HT1080 (cell line): Measurements from ENCODE around the gene GFOD2. TPM values are rescaled to one million over a fixed set of nuclear protein-coding genes. Genes with fewer than 3 reads are reported as not detected.

Experiments used
- DNase-seq: peaks from one replicate; pipeline ENCODE4 v3.0.0-alpha.2; 2015; ENCODE audit warnings: low read depth
- total RNA-seq: library from RNA; depleted of rRNA; stranded (reverse); fragments of >200 nt; shearing (Covaris generic); gene quantifications from 2 replicates; pipeline ENCODE4 v1.2.3, GENCODE V29; 2014

Gene GFOD2
- total RNA-seq, 1 experiment from 2014 or later: 24.4 TPM

- DNase-seq: peak; percentile 92
Observed at GRCh38 chr16:67660564-67661028, 58.5 kb downstream of the GFOD2 start, which contains the start of gene PARD6A. TSS of gene PARD6A (plus strand) at chr16:67660960. CDS start at chr16:67661039, 79 bp downstream.

GRCh38 chr16:67659675-67660563, 59.2 kb downstream of the GFOD2 start, which contains the start of gene ACD:
TSS of gene ACD (minus strand) at chr16:67660260. CDS start at chr16:67660220, 40 bp downstream.
- DNase-seq: peak; percentile 85

- DNase-seq: no peak
Observed at GRCh38 chr16:67658849-67659674, 60.1 kb downstream of the GFOD2 start.

GRCh38 chr16:67657751-67658518, 61.2 kb downstream of the GFOD2 start:
- no peak for DNase-seq

- DNase-seq: no peak
Observed at GRCh38 chr16:67657017-67657608, 62.0 kb downstream of the GFOD2 start.

GRCh38 chr16:67656344-67657016, 62.6 kb downstream of the GFOD2 start:
- DNase-seq: no peak

- no peak for DNase-seq
Observed at GRCh38 chr16:67655363-67655762, 63.8 kb downstream of the GFOD2 start.

- DNase-seq: no peak
Observed at GRCh38 chr16:67654403-67654911, 64.7 kb downstream of the GFOD2 start.

GRCh38 chr16:67653789-67654402, 65.2 kb downstream of the GFOD2 start:
- DNase-seq: no peak

GRCh38 chr16:67653128-67653788, 65.9 kb downstream of the GFOD2 start:
- DNase-seq: no peak

GRCh38 chr16:67652578-67653127, 66.5 kb downstream of the GFOD2 start:
- peak; percentile 29 for DNase-seq

GRCh38 chr16:67651847-67652246, 67.3 kb downstream of the GFOD2 start:
- no peak for DNase-seq

GRCh38 chr16:67651039-67651438, 68.1 kb downstream of the GFOD2 start:
- DNase-seq: no peak

GRCh38 chr16:67650023-67650422, 69.1 kb downstream of the GFOD2 start:
- no peak for DNase-seq

- DNase-seq: no peak
Observed at GRCh38 chr16:67649494-67649931, 69.6 kb downstream of the GFOD2 start.

- no peak for DNase-seq
Observed at GRCh38 chr16:67648764-67649407, 70.2 kb downstream of the GFOD2 start.

GRCh38 chr16:67648088-67648763, 70.9 kb downstream of the GFOD2 start:
- DNase-seq: no peak
